Mononuclear cell (primary cell): Measurements from ENCODE around the gene USP44. TPM values are rescaled to one million over a fixed set of nuclear protein-coding genes. Genes with fewer than 3 reads are reported as not detected.
A peak's percentile ranks its signal among the peaks of the same experiment; 100 is the strongest.
"Not testable (repeated sequence)": the region's sequence is repeated elsewhere in the genome, so short reads cannot be mapped to it uniquely, and the experiment has no call there.

Experiments used
- H3K27me3 ChIP-seq: 2 replicates; pipeline ENCODE4 v1.6.0; 2011; ENCODE audit warnings: low read length, control low read depth; ENCODE audit not compliant: insufficient read depth
- H3K4me1 ChIP-seq: 2 replicates; pipeline ENCODE4 v1.5.1; 2011; ENCODE audit warnings: mild to moderate bottlenecking, low read length, control low read depth; ENCODE audit not compliant: insufficient read depth
- H3K4me3 ChIP-seq: 2 replicates; pipeline ENCODE4 v1.5.1; 2011; ENCODE audit warnings: mild to moderate bottlenecking, low read length, moderate library complexity
- H3K9me3 ChIP-seq: 2 replicates; pipeline ENCODE4 v1.5.1; 2011; ENCODE audit warnings: low read depth, mild to moderate bottlenecking, control low read depth, low read length
- total RNA-seq: library from RNA; depleted of rRNA; stranded (reverse); fragments of >200 nt; gene quantifications from one replicate; pipeline ENCODE4 v1.2.3, GENCODE V29; 2012

Gene USP44
- total RNA-seq, 1 donor = 6.3 TPM

GRCh38 chr12:95504140-95504539 lies 47.1 kb downstream of the USP44 start:
- no peaks in the 10 kb centered on the region for H3K27me3 ChIP-seq
- H3K9me3 ChIP-seq = no peaks in the 10 kb centered on the region
- no peaks in the 10 kb centered on the region for H3K4me1 ChIP-seq
- no peak overlapping the region for H3K4me3 ChIP-seq

GRCh38 chr12:95499772-95500171 lies 51.5 kb downstream of the USP44 start:
- no peaks in the 10 kb centered on the region for H3K9me3 ChIP-seq
- H3K4me3 ChIP-seq = no peak overlapping the region
- no peaks in the 10 kb centered on the region for H3K4me1 ChIP-seq
- no peaks in the 10 kb centered on the region for H3K27me3 ChIP-seq

GRCh38 chr12:95498968-95499367 lies 52.3 kb downstream of the USP44 start:
- Histone ChIP-seq H3K4me1 (no peaks in the 10 kb centered on the region), H3K27me3 (no peaks in the 10 kb centered on the region), H3K9me3 (no peaks in the 10 kb centered on the region), H3K4me3 (no peak overlapping the region)

- Histone ChIP-seq H3K27me3 (no peaks in the 10 kb centered on the region), H3K4me3 (no peak overlapping the region), H3K4me1 (no peaks in the 10 kb centered on the region), H3K9me3 (no peaks in the 10 kb centered on the region)
Observed at GRCh38 chr12:95497031-95497430, 54.2 kb downstream of the USP44 start.

- no peaks in the 10 kb centered on the region for H3K9me3 ChIP-seq
- no peaks in the 10 kb centered on the region for H3K27me3 ChIP-seq
- H3K4me3 ChIP-seq = no peak overlapping the region
- no peaks in the 10 kb centered on the region for H3K4me1 ChIP-seq
Observed at GRCh38 chr12:95495433-95495832, 55.8 kb downstream of the USP44 start.

GRCh38 chr12:95494888-95495287 lies 56.4 kb downstream of the USP44 start:
- H3K9me3 ChIP-seq = no peaks in the 10 kb centered on the region
- no peaks in the 10 kb centered on the region for H3K4me1 ChIP-seq
- H3K27me3 ChIP-seq = no peaks in the 10 kb centered on the region
- no peak overlapping the region for H3K4me3 ChIP-seq

GRCh38 chr12:95492462-95492861 lies 58.8 kb downstream of the USP44 start:
- Histone ChIP-seq H3K9me3 (no peaks in the 10 kb centered on the region), H3K27me3 (no peaks in the 10 kb centered on the region), H3K4me3 (no peak overlapping the region), H3K4me1 (no peaks in the 10 kb centered on the region)

GRCh38 chr12:95487024-95487423 lies 64.3 kb downstream of the USP44 start:
- Histone ChIP-seq H3K4me1 (no peaks in the 10 kb centered on the region), H3K9me3 (no peaks in the 10 kb centered on the region), H3K4me3 (no peak overlapping the region), H3K27me3 (no peaks in the 10 kb centered on the region)

- H3K27me3 ChIP-seq = no peaks in the 10 kb centered on the region
- H3K4me3 ChIP-seq = no peak overlapping the region
- peaks cover 7% of the 10 kb centered on the region for H3K4me1 ChIP-seq
- no peaks in the 10 kb centered on the region for H3K9me3 ChIP-seq
Observed at GRCh38 chr12:95484524-95484923, 66.8 kb downstream of the USP44 start.

- H3K4me3 ChIP-seq, H3K9me3 ChIP-seq: not testable (repeated sequence)
Observed at GRCh38 chr12:95482564-95482963, 68.7 kb downstream of the USP44 start.

GRCh38 chr12:95481888-95482287 lies 69.4 kb downstream of the USP44 start:
- Histone ChIP-seq H3K4me3 (no peak overlapping the region), H3K4me1 (peaks cover 19% of the 10 kb centered on the region), H3K9me3 (no peaks in the 10 kb centered on the region), H3K27me3 (no peaks in the 10 kb centered on the region)

More at GRCh38 chr12:95482564-95482963, 68.7 kb downstream of the USP44 start:
- peaks cover 19% of the 10 kb centered on the region for H3K4me1 ChIP-seq
- not testable (repeated sequence) for H3K27me3 ChIP-seq

GRCh38 chr12:95481072-95481471 lies 70.2 kb downstream of the USP44 start:
- no peak overlapping the region for H3K4me3 ChIP-seq
- no peaks in the 10 kb centered on the region for H3K27me3 ChIP-seq
- no peaks in the 10 kb centered on the region for H3K9me3 ChIP-seq
- H3K4me1 ChIP-seq = peaks cover 22% of the 10 kb centered on the region

- peaks cover 30% of the 10 kb centered on the region for H3K4me1 ChIP-seq
Observed at GRCh38 chr12:95480230-95480629, 71.0 kb downstream of the USP44 start.

GRCh38 chr12:95474660-95474958 lies 76.7 kb downstream of the USP44 start:
- Histone ChIP-seq H3K9me3 (no peaks in the 10 kb centered on the region), H3K4me1 (peaks cover 41% of the 10 kb centered on the region), H3K4me3 (peak overlapping the region; percentile 97), H3K27me3 (no peaks in the 10 kb centered on the region)

More at GRCh38 chr12:95480230-95480629, 71.0 kb downstream of the USP44 start:
- no peak overlapping the region for H3K4me3 ChIP-seq
- H3K27me3 ChIP-seq = no peaks in the 10 kb centered on the region
- no peaks in the 10 kb centered on the region for H3K9me3 ChIP-seq

- H3K9me3 ChIP-seq = no peaks in the 10 kb centered on the region
- peaks cover 37% of the 10 kb centered on the region for H3K4me1 ChIP-seq
- peak within 1 kb of the TSS; percentile 97 for H3K4me3 ChIP-seq
- H3K27me3 ChIP-seq = no peaks in the 10 kb centered on the region
Observed at GRCh38 chr12:95473884-95474659, 77.2 kb downstream of the USP44 start, which contains the start of gene METAP2. TSS of gene METAP2 (plus strand) at chr12:95474152. CDS start at chr12:95474180, 28 bp downstream.

GRCh38 chr12:95473231-95473883 lies 77.9 kb downstream of the USP44 start:
- Histone ChIP-seq H3K4me3 (peak overlapping the region; percentile 97), H3K9me3 (no peaks in the 10 kb centered on the region), H3K4me1 (peaks cover 31% of the 10 kb centered on the region), H3K27me3 (no peaks in the 10 kb centered on the region)
